Liver (tissue), 3 donors: ENCODE measurements around the gene PXYLP1.

Experiments used
- EGR1 ChIP-seq, 2 donors: IDR thresholded peaks; 2 replicates each; pipeline ENCODE4 v1.6.1; 2016 to 2018; ENCODE audit warnings: antibody characterized with exemption in 2 of 2, low read depth in 2 of 2
- FOXA2 ChIP-seq: IDR thresholded peaks from 2 replicates; pipeline ENCODE4 v1.6.1; 2016; ENCODE audit warnings: antibody characterized with exemption
- HNF4A ChIP-seq, 2 donors: conservative IDR thresholded peaks; 2 replicates each; pipeline ENCODE4 v1.6.1; 2016; ENCODE audit warnings: antibody characterized with exemption in 2 of 2, mild to moderate bottlenecking in 2 of 2
- JUND ChIP-seq, 2 donors: IDR thresholded peaks; 2 replicates each; pipeline ENCODE4 v1.6.1; 2016; ENCODE audit warnings: antibody characterized with exemption in 2 of 2
- RAD21 ChIP-seq, 2 donors: IDR thresholded peaks; 2 replicates each; pipeline ENCODE4 v1.6.1; 2016; ENCODE audit warnings: antibody characterized with exemption in 2 of 2, mild to moderate bottlenecking in 2 of 2
- RXRA ChIP-seq, 2 donors: IDR thresholded peaks; 2 replicates each; pipeline ENCODE4 v1.6.1; 2017 to 2018; ENCODE audit warnings: antibody characterized with exemption in 2 of 2, mild to moderate bottlenecking in 1 of 2
- TAF1 ChIP-seq: conservative IDR thresholded peaks from 2 replicates; pipeline ENCODE4 v1.6.1; 2016; ENCODE audit warnings: antibody characterized with exemption, mild to moderate bottlenecking
- YY1 ChIP-seq: IDR thresholded peaks from 2 replicates; pipeline ENCODE4 v1.6.1; 2016; ENCODE audit warnings: antibody characterized with exemption, mild to moderate bottlenecking
- TF ChIP-seq, protein P1 (sequence below): fragments of 150-350 bp; IDR thresholded peaks from 2 replicates; pipeline ENCODE4 v1.5.1; 2017; ENCODE audit warnings: improper control_type of control experiment, low read depth, low read length; ENCODE audit not compliant: missing input control
- TF ChIP-seq, protein P2 (sequence below): IDR thresholded peaks from 2 replicates; pipeline ENCODE4 v1.6.1; 2016; ENCODE audit warnings: antibody characterized with exemption
- TF ChIP-seq, protein P3 (sequence below): IDR thresholded peaks from 2 replicates; pipeline ENCODE4 v1.6.1; 2016; ENCODE audit warnings: antibody characterized with exemption
- TF ChIP-seq, protein P4 (sequence below): IDR thresholded peaks from 2 replicates; pipeline ENCODE4 v1.6.1; 2016; ENCODE audit warnings: antibody characterized with exemption, mild to moderate bottlenecking
- TF ChIP-seq, protein P5 (sequence below): IDR thresholded peaks from 2 replicates; pipeline ENCODE4 v1.6.1; 2016; ENCODE audit warnings: antibody characterized with exemption
- donor health status: healthy.
- donor health status: healthy.

DNA sequence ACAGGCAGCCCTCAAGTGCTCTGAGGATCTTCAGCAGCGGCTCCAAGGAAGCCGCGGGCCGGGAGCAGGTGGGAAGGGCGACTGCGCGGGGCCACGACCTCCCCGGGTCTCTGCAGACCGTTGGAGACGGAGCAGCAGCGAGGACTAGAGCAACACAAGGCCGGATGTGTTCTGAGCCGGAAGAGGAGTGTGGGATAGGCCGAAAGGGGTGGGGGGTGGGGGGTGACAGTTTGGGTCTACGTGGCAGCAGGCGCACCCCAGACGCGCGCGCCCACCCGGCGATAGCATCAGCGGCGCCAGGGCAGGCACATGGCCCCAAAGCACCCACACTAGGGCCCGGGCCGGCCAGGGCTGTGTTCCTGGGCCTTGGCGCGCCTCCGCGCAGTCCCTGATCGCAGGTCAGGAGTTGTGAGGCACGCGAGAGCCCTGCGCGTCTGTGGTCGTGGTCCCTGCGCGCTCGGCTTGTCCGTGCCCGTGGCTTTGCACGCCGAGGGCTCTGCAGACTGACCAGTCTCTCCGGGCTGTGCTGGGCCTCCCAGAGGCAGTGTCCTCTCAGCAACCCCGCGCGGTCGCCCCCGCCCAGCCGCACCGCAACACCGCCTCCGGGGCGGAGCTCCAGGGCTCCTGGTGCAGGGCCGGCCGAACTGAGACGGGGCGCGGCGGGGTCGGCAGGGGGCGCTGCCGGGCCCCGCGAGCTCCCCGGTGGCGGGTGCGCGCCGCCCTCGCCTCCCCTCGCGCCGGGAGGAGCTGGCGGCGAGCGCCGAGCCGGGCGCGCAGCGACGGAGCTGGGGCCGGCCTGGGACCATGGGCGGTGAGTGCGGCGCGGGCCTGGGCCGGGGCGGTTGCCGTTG lies at the start of gene PXYLP1:
- TF ChIP-seq, protein P1, sequence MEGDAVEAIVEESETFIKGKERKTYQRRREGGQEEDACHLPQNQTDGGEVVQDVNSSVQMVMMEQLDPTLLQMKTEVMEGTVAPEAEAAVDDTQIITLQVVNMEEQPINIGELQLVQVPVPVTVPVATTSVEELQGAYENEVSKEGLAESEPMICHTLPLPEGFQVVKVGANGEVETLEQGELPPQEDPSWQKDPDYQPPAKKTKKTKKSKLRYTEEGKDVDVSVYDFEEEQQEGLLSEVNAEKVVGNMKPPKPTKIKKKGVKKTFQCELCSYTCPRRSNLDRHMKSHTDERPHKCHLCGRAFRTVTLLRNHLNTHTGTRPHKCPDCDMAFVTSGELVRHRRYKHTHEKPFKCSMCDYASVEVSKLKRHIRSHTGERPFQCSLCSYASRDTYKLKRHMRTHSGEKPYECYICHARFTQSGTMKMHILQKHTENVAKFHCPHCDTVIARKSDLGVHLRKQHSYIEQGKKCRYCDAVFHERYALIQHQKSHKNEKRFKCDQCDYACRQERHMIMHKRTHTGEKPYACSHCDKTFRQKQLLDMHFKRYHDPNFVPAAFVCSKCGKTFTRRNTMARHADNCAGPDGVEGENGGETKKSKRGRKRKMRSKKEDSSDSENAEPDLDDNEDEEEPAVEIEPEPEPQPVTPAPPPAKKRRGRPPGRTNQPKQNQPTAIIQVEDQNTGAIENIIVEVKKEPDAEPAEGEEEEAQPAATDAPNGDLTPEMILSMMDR, result peak; percentile 84
- TF ChIP-seq EGR1 (IDR thresholded peaks at IDR 0.05; ENCODE audit: low read depth in 2 of 2) (peak; percentile 46 to 52), RXRA (IDR thresholded peaks at IDR 0.05) (peak in 1 of 2 donors; percentile 40), TAF1 (peak; percentile 39), RAD21 (IDR thresholded peaks at IDR 0.05) (peak in 1 of 2 donors; percentile 40), HNF4A (conservative IDR thresholded peaks at IDR 0.05) (no peak), YY1 (no peak), JUND (IDR thresholded peaks at IDR 0.05) (no peak), FOXA2 (no peak)
- TF ChIP-seq, protein P2, sequence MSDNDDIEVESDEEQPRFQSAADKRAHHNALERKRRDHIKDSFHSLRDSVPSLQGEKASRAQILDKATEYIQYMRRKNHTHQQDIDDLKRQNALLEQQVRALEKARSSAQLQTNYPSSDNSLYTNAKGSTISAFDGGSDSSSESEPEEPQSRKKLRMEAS, result no peak
- TF ChIP-seq, protein P3, sequence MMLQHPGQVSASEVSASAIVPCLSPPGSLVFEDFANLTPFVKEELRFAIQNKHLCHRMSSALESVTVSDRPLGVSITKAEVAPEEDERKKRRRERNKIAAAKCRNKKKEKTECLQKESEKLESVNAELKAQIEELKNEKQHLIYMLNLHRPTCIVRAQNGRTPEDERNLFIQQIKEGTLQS, result no peak
- TF ChIP-seq, protein P4, sequence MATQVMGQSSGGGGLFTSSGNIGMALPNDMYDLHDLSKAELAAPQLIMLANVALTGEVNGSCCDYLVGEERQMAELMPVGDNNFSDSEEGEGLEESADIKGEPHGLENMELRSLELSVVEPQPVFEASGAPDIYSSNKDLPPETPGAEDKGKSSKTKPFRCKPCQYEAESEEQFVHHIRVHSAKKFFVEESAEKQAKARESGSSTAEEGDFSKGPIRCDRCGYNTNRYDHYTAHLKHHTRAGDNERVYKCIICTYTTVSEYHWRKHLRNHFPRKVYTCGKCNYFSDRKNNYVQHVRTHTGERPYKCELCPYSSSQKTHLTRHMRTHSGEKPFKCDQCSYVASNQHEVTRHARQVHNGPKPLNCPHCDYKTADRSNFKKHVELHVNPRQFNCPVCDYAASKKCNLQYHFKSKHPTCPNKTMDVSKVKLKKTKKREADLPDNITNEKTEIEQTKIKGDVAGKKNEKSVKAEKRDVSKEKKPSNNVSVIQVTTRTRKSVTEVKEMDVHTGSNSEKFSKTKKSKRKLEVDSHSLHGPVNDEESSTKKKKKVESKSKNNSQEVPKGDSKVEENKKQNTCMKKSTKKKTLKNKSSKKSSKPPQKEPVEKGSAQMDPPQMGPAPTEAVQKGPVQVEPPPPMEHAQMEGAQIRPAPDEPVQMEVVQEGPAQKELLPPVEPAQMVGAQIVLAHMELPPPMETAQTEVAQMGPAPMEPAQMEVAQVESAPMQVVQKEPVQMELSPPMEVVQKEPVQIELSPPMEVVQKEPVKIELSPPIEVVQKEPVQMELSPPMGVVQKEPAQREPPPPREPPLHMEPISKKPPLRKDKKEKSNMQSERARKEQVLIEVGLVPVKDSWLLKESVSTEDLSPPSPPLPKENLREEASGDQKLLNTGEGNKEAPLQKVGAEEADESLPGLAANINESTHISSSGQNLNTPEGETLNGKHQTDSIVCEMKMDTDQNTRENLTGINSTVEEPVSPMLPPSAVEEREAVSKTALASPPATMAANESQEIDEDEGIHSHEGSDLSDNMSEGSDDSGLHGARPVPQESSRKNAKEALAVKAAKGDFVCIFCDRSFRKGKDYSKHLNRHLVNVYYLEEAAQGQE, result no peak
- TF ChIP-seq, protein P5, sequence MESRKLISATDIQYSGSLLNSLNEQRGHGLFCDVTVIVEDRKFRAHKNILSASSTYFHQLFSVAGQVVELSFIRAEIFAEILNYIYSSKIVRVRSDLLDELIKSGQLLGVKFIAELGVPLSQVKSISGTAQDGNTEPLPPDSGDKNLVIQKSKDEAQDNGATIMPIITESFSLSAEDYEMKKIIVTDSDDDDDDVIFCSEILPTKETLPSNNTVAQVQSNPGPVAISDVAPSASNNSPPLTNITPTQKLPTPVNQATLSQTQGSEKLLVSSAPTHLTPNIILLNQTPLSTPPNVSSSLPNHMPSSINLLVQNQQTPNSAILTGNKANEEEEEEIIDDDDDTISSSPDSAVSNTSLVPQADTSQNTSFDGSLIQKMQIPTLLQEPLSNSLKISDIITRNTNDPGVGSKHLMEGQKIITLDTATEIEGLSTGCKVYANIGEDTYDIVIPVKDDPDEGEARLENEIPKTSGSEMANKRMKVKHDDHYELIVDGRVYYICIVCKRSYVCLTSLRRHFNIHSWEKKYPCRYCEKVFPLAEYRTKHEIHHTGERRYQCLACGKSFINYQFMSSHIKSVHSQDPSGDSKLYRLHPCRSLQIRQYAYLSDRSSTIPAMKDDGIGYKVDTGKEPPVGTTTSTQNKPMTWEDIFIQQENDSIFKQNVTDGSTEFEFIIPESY, result no peak
